HL-60 (cell line): Measurements from ENCODE around the gene TTLL13.

Experiments
- SPI1 ChIP-seq: IDR thresholded peaks from 2 replicates; pipeline ENCODE4 v1.6.1; 2012; ENCODE audit warnings: low read depth, mild to moderate bottlenecking, borderline replicate concordance
- TF ChIP-seq, protein P1 (sequence below): IDR thresholded peaks from one replicate; pipeline ENCODE4 v1.5.1; 2011; ENCODE audit warnings: low read length, control low read depth, inconsistent platforms; ENCODE audit not compliant: insufficient read depth

DNA sequence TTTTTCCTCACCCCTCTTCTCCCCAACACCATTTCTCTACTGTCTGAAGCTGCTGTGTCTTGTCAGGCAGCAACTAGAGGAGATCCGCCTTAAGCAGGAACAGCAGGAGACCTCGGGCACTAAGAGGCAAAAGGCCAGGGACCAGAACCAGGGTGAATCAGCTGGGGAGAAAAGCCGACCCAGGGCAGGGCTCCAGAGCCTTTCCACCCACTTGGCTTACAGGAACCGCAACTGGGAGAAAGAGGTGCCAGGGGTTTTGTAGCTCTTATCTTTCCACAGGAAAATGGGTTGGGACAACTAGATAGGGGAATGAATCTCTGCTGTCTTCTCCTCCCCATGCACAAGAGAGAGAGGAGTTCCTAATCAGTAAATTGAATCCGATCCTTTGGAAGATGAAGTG lies 13.1 kb downstream of the TTLL13 start:
- TF ChIP-seq, protein P1, sequence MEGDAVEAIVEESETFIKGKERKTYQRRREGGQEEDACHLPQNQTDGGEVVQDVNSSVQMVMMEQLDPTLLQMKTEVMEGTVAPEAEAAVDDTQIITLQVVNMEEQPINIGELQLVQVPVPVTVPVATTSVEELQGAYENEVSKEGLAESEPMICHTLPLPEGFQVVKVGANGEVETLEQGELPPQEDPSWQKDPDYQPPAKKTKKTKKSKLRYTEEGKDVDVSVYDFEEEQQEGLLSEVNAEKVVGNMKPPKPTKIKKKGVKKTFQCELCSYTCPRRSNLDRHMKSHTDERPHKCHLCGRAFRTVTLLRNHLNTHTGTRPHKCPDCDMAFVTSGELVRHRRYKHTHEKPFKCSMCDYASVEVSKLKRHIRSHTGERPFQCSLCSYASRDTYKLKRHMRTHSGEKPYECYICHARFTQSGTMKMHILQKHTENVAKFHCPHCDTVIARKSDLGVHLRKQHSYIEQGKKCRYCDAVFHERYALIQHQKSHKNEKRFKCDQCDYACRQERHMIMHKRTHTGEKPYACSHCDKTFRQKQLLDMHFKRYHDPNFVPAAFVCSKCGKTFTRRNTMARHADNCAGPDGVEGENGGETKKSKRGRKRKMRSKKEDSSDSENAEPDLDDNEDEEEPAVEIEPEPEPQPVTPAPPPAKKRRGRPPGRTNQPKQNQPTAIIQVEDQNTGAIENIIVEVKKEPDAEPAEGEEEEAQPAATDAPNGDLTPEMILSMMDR, result no peak
- no peak for TF ChIP-seq SPI1
